PC-3 (cell line): ENCODE measurements around the gene MS4A15.

Experiments
- CTCF ChIP-seq: fragments of 300-600 bp; sonication (generic); conservative IDR thresholded peaks from 2 replicates; pipeline ENCODE4 v1.5.1; 2017; ENCODE audit warnings: antibody characterized with exemption, low read depth, mild to moderate bottlenecking, low read length
- EZH2 ChIP-seq: fragments of 300-600 bp; sonication (generic); IDR thresholded peaks from one replicate; pipeline ENCODE4 v1.6.1; 2017; ENCODE audit warnings: antibody characterized with exemption, mild to moderate bottlenecking, low read length; ENCODE audit not compliant: unreplicated experiment
- EZH2phosphoT487 ChIP-seq: fragments of 300-600 bp; sonication (generic); IDR thresholded peaks from 2 replicates; pipeline ENCODE4 v1.6.1; 2018; ENCODE audit warnings: mild to moderate bottlenecking, antibody characterized with exemption, low read length, borderline replicate concordance

GRCh38 chr11:60719391-60719790, 37.3 kb upstream of the MS4A15 start:
- no peak for TF ChIP-seq EZH2phosphoT487
- no peak for TF ChIP-seq CTCF
- TF ChIP-seq EZH2, result no peak
